ENCODE results near the gene TTC28.

The TTC28 gene

DNA sequence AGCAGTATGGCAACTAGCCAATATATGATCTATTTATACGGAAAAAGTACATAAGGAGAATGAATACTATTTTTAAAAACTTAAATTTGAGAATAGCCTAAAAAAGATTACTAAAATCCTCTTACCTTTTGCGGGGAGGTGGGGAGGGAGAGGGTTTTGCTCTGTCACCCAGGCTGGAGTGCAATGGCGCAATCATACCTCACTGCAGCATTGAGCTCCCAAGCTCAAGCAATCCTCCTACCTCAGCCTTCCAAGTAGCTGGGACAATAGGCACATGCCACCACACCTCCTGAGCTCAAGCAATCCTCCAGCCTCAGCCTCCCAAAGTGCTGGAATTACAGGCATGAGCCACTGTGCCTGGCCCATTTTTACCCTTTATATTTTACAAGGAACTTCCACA is 82.0 kb downstream of the TTC28 start:
- TF ChIP-seq, protein P1, sequence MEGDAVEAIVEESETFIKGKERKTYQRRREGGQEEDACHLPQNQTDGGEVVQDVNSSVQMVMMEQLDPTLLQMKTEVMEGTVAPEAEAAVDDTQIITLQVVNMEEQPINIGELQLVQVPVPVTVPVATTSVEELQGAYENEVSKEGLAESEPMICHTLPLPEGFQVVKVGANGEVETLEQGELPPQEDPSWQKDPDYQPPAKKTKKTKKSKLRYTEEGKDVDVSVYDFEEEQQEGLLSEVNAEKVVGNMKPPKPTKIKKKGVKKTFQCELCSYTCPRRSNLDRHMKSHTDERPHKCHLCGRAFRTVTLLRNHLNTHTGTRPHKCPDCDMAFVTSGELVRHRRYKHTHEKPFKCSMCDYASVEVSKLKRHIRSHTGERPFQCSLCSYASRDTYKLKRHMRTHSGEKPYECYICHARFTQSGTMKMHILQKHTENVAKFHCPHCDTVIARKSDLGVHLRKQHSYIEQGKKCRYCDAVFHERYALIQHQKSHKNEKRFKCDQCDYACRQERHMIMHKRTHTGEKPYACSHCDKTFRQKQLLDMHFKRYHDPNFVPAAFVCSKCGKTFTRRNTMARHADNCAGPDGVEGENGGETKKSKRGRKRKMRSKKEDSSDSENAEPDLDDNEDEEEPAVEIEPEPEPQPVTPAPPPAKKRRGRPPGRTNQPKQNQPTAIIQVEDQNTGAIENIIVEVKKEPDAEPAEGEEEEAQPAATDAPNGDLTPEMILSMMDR (IDR thresholded peaks at IDR 0.05; ENCODE audit: borderline replicate concordance, insufficient read depth, low read depth, low read length): no peak

DNA sequence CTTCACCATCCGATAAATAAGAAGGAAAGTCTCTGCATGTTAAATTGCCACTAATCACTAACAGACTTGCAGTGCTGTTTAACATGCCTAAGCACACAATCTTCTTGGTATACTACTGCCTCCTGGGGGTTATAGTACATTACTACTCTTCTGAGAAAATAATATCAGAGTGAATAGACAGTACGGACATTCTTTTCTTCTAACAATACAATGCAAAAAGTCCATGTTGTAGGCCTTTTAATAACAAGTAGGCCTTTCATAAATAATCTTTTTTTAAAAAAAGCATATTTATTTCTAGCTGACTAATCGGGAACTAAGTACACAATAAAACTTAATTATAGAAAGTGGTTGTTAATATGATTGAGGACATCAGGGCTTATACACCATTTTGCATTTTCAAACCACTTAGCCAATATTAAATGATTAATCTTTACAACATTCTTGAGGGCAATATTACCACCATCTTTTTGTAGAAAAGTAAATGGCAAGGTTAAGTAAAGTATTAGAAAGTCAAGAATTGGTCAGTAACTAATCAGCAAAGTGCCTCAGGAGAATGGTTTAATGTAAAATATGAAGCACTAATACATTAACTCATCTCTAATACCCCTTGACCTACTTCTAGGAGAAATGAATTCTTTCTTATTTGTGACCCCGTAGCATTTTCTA is 84.7 kb downstream of the TTC28 start:
- no peak overlapping the region for H3K4me3 ChIP-seq (ENCODE audit: low read depth, low read length)

More for the DNA sequence above, 82.0 kb downstream of the TTC28 start:
- no peak overlapping the region for H3K4me3 ChIP-seq (ENCODE audit: low read depth, low read length)

DNA sequence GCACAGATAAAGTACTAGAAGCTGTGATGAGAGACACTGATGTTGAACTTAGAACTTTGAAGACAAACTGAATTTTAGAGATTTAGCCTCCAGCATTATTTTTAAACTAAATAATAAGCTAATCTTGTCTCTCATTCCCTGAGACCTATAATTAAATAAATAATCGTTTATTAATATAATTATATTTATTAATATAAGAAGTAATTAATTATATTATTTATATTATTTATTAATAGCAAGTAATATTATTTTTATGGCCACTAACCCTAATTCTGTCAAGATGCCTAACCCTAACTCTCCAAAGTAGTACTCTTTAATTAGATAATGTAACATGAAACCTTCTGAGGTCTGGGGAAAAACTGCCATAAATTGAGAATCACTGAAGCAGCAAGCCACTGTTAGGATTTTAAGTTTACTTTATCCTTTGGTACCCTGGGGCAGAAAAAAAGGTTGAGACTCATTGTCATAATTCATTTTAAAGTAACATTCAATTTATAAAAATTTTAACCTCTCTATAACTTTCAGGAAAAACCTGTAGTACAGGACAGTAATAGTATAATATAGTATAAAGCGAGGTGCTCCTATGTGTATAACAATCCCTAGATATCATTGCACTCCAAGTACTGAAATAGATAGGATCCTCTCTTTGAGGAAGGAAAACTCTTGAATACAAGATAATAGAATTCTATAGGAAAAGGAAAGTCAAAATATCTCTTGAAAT is 85.4 kb downstream of the TTC28 start:
- TF ChIP-seq, protein P1 (IDR thresholded peaks at IDR 0.05; ENCODE audit: borderline replicate concordance, insufficient read depth, low read depth, low read length): no peak
- H3K4me3 ChIP-seq (ENCODE audit: low read depth, low read length): no peak overlapping the region

More for the DNA sequence above, 84.7 kb downstream of the TTC28 start:
- TF ChIP-seq, protein P1 (IDR thresholded peaks at IDR 0.05; ENCODE audit: borderline replicate concordance, insufficient read depth, low read depth, low read length): peak; percentile 47; the same call in 1 of the 2 replicates

DNA sequence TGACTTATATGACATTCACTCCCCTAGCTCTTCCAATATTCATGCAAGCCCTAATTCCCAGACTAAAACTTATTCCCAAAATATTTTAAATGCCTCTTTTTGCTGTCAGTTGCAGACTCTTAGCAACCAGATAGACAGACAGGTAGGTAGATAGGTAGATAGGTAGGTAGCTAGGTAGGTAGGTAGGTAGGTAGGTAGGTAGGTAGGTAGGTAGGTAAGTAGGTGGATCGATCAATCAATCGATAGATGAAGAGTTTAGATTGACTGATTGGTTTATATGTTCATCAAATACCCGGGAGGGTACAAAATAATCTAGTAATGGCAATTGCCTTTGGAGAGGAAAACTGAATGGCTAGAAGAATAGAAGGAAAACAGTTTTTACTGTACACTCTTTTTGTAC is 86.3 kb downstream of the TTC28 start:
- no peak overlapping the region for H3K4me3 ChIP-seq (ENCODE audit: low read depth, low read length)
- TF ChIP-seq, protein P1 (IDR thresholded peaks at IDR 0.05; ENCODE audit: borderline replicate concordance, insufficient read depth, low read depth, low read length): no peak

DNA sequence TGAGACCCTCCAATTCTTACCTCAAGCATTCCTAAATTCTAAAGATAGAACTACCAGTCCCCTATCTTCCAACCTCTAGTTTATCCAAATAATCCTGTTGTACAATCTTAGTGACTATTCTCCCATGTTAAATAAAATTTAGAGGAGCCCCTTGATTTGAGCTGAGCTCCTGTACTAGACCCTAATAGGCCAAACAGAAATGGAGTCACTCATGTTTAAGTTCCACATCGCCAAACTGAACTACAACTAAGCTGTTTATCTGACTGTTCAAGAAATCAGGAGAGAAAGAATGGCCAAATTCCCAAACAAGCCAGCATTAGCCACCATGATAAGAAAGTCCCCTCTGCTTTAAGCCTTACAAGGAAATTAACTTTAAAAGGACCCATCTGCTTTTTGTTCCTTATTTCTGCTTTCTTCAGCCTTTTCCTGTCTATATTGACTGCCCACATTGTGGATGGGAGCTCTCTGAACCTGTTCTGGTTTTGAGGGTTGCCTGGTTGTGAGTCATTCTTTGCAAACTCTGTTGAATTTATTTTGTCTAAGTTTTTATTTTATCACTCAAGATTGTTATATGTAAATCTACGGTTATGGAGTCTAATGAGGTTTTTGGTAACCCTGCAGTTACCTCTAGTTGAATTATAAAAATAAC is 90.4 kb downstream of the TTC28 start:
- TF ChIP-seq, protein P1 (IDR thresholded peaks at IDR 0.05; ENCODE audit: borderline replicate concordance, insufficient read depth, low read depth, low read length): no peak
- H3K4me3 ChIP-seq (ENCODE audit: low read depth, low read length): no peak overlapping the region

DNA sequence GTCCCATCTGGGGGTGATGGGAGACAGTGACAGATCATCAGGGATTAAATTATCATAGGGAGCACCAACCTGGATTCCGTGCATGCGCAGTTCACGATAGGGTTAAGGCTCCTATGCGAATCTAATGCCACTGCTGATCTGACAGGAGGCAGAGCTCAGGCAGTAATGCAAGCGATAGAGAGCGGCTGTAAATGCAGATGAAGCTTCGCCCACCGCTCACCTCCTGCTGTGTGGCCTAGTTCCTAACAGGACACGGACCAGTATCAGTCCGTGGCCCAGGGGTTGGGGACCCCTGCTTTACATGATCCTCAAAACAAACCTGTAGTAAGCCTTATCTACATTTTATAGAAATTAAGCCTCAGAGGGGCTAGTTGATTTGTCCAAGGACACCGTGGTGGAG is 94.3 kb downstream of the TTC28 start:
- H3K4me3 ChIP-seq (ENCODE audit: low read depth, low read length): no peak overlapping the region
- TF ChIP-seq, protein P1 (IDR thresholded peaks at IDR 0.05; ENCODE audit: borderline replicate concordance, insufficient read depth, low read depth, low read length): no peak

Measured in GM12875 (cell line).